ENCODE results near the gene PALB2.

- TF ChIP-seq, protein P1, sequence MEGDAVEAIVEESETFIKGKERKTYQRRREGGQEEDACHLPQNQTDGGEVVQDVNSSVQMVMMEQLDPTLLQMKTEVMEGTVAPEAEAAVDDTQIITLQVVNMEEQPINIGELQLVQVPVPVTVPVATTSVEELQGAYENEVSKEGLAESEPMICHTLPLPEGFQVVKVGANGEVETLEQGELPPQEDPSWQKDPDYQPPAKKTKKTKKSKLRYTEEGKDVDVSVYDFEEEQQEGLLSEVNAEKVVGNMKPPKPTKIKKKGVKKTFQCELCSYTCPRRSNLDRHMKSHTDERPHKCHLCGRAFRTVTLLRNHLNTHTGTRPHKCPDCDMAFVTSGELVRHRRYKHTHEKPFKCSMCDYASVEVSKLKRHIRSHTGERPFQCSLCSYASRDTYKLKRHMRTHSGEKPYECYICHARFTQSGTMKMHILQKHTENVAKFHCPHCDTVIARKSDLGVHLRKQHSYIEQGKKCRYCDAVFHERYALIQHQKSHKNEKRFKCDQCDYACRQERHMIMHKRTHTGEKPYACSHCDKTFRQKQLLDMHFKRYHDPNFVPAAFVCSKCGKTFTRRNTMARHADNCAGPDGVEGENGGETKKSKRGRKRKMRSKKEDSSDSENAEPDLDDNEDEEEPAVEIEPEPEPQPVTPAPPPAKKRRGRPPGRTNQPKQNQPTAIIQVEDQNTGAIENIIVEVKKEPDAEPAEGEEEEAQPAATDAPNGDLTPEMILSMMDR (IDR thresholded peaks at IDR 0.05 in 8 of 11, conservative IDR thresholded peaks at IDR 0.05 in 3 of 11): no peak
- TF ChIP-seq POLR2A (IDR thresholded peaks at IDR 0.05): no peak
- TF ChIP-seq POLR2AphosphoS5 (IDR thresholded peaks at IDR 0.05): no peak
These were observed 60.7 kb downstream of the PALB2 start for GRCh38 chr16:23580391-23580790.
